Suprapubic skin (tissue), 4 donors: ENCODE measurements around the gene CREB5. TPM values are rescaled to one million over a fixed set of nuclear protein-coding genes. Genes with fewer than 3 reads are reported as not detected.

ENCODE experiments used
- DNase-seq, 2 donors: peaks; one replicate each; pipeline ENCODE4 v3.0.0-alpha.2; 2019; ENCODE audit warnings: low spot score in 2 of 2
- H3K27ac ChIP-seq: fragments of 200-600 bp; sonication (generic); one replicate; pipeline ENCODE4 v1.5.1; 2019
- H3K27me3 ChIP-seq: fragments of 200-600 bp; sonication (generic); one replicate; pipeline ENCODE4 v1.5.1; 2019
- H3K36me3 ChIP-seq: fragments of 200-600 bp; sonication (generic); one replicate; pipeline ENCODE4 v1.5.1; 2019
- H3K4me1 ChIP-seq: fragments of 200-600 bp; sonication (generic); one replicate; pipeline ENCODE4 v1.5.1; 2019
- H3K4me3 ChIP-seq: fragments of 200-600 bp; sonication (generic); one replicate; pipeline ENCODE4 v1.5.1; 2019; ENCODE audit warnings: mild to moderate bottlenecking
- H3K9me3 ChIP-seq: fragments of 200-600 bp; sonication (generic); one replicate; pipeline ENCODE4 v1.5.1; 2019
- EP300 ChIP-seq: sonication (generic); formaldehyde crosslinking; IDR thresholded peaks from one replicate; pipeline ENCODE4 v1.6.1; 2017; ENCODE audit warnings: antibody characterized with exemption
- POLR2A ChIP-seq, 2 donors: fragments of 450-650 bp; IDR thresholded peaks; one replicate each; pipeline ENCODE4 v1.6.1; 2017; ENCODE audit warnings: antibody characterized with exemption in 2 of 2, mild to moderate bottlenecking in 2 of 2, moderate library complexity in 2 of 2
- POLR2AphosphoS5 ChIP-seq, 3 donors: sonication (generic); formaldehyde crosslinking; IDR thresholded peaks; one replicate each; pipeline ENCODE4 v1.6.1; 2017; ENCODE audit warnings: antibody characterized with exemption in 3 of 3
- WGBS: methylation state at CpG from one replicate; pipeline ENCODE4 v1.1.5; 2018; 5-methylcytosine and 5-hydroxymethylcytosine counted together
- total RNA-seq, 4 donors: library from RNA; depleted of rRNA; stranded (reverse); fragments of >200 nt; gene quantifications; one replicate each; pipeline ENCODE4 v1.1.0, GENCODE V29; 2016
- TF ChIP-seq, protein P1 (sequence below), 2 donors: fragments of 200-600 bp in 1 of 2; fragments of 450-650 bp in 1 of 2; sonication (generic) in 1 of 2; IDR thresholded peaks; one replicate each; pipeline ENCODE4 v1.5.1; 2016 to 2019; ENCODE audit warnings: antibody characterized with exemption in 2 of 2, mild to moderate bottlenecking in 1 of 2, moderate library complexity in 1 of 2

The CREB5 gene
- total RNA-seq, 4 donors from 2014 or later, result 6.2 to 12.1 (median 10.0) TPM

DNA sequence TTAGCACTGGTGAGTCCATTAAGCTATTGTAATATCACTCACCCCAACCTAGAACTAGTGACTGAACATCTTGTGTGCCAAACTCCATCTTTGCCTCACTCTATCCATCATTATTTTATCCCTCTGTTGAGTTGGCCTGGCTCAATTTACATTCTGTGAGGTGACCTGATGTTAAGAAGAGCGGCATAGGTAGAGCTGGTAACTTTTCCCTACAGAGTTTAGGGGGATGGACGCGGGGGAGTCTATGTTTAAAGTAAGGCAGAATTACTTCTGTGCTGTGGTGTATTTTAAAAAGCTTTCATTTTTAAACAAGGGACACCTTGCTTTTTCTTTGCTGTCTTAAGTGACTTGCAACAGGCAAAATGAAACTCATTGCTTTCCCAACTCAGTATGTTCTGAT lies 186.3 kb downstream of the CREB5 start:
- TF ChIP-seq POLR2AphosphoS5 (IDR thresholded peaks at IDR 0.05) (no peak), EP300 (no peak), POLR2A (IDR thresholded peaks at IDR 0.05) (no peak)
- TF ChIP-seq, protein P1, sequence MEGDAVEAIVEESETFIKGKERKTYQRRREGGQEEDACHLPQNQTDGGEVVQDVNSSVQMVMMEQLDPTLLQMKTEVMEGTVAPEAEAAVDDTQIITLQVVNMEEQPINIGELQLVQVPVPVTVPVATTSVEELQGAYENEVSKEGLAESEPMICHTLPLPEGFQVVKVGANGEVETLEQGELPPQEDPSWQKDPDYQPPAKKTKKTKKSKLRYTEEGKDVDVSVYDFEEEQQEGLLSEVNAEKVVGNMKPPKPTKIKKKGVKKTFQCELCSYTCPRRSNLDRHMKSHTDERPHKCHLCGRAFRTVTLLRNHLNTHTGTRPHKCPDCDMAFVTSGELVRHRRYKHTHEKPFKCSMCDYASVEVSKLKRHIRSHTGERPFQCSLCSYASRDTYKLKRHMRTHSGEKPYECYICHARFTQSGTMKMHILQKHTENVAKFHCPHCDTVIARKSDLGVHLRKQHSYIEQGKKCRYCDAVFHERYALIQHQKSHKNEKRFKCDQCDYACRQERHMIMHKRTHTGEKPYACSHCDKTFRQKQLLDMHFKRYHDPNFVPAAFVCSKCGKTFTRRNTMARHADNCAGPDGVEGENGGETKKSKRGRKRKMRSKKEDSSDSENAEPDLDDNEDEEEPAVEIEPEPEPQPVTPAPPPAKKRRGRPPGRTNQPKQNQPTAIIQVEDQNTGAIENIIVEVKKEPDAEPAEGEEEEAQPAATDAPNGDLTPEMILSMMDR (IDR thresholded peaks at IDR 0.05), result no peak
- Histone ChIP-seq H3K9me3 (no peaks in the 10 kb centered on the region), H3K27me3 (no peaks in the 10 kb centered on the region), H3K36me3 (no peaks in the 10 kb centered on the region), H3K27ac (no peak overlapping the region), H3K4me3 (no peak overlapping the region), H3K4me1 (no peaks in the 10 kb centered on the region)
- WGBS, result 98% methylated on average over 3 of the region's 3 CpGs
- no peak for DNase-seq

- Histone ChIP-seq H3K4me1 (no peaks in the 10 kb centered on the region), H3K27ac (no peak overlapping the region), H3K9me3 (no peaks in the 10 kb centered on the region), H3K27me3 (no peaks in the 10 kb centered on the region), H3K4me3 (no peak overlapping the region), H3K36me3 (no peaks in the 10 kb centered on the region)
- no peak for DNase-seq
- TF ChIP-seq, protein P1 (IDR thresholded peaks at IDR 0.05), result no peak
- TF ChIP-seq POLR2A (IDR thresholded peaks at IDR 0.05) (no peak), EP300 (no peak), POLR2AphosphoS5 (IDR thresholded peaks at IDR 0.05) (no peak)
- WGBS, result 93% methylated on average over 5 of the region's 5 CpGs
Observed at GRCh38 chr7:28599411-28599810, 187.1 kb downstream of the CREB5 start.

GRCh38 chr7:28602282-28602681 lies 190.0 kb downstream of the CREB5 start:
- WGBS, result 100% methylated on average over 3 of the region's 3 CpGs
- H3K27me3 ChIP-seq, result no peaks in the 10 kb centered on the region
- TF ChIP-seq POLR2AphosphoS5 (IDR thresholded peaks at IDR 0.05), result no peak
- no peak for TF ChIP-seq EP300
- TF ChIP-seq POLR2A (IDR thresholded peaks at IDR 0.05), result no peak
- TF ChIP-seq, protein P1 (IDR thresholded peaks at IDR 0.05), result no peak

GRCh38 chr7:28605427-28606085 lies 193.2 kb downstream of the CREB5 start:
- Histone ChIP-seq H3K4me1 (peaks cover 4% of the 10 kb centered on the region), H3K36me3 (no peaks in the 10 kb centered on the region), H3K27ac (no peak overlapping the region), H3K4me3 (no peak overlapping the region), H3K9me3 (no peaks in the 10 kb centered on the region), H3K27me3 (no peaks in the 10 kb centered on the region)
- TF ChIP-seq, protein P1 (IDR thresholded peaks at IDR 0.05), result no peak
- TF ChIP-seq POLR2A (IDR thresholded peaks at IDR 0.05), result no peak
- TF ChIP-seq POLR2AphosphoS5 (IDR thresholded peaks at IDR 0.05), result no peak
- no peak for TF ChIP-seq EP300
- WGBS, result 81% methylated on average over 7 of the region's 7 CpGs
- DNase-seq, result no peak

More at GRCh38 chr7:28602282-28602681, 190.0 kb downstream of the CREB5 start:
- H3K27ac ChIP-seq, result no peak overlapping the region
- no peaks in the 10 kb centered on the region for H3K4me1 ChIP-seq
- DNase-seq, result no peak
- no peaks in the 10 kb centered on the region for H3K36me3 ChIP-seq
- H3K9me3 ChIP-seq, result no peaks in the 10 kb centered on the region
- no peak overlapping the region for H3K4me3 ChIP-seq

DNA sequence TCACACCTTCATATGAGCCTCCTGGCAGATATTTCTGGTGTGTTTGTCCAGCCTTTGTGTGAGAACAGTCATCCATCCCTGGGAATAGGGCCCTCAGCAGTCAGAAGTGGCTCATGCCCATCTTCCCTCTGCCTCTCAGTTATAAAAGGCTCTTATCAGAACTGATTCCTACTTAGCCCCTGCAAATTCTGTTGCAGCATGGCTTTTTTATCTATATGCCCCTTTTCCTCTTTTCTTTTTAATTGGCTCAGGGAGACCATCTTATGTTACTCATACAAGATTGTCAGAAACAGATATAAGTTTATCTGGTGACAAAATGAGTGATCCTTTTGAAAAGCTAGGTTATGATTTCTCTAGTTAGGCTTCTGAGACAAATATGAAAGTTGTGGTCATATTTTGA lies 194.1 kb downstream of the CREB5 start:
- no peak for TF ChIP-seq POLR2A (IDR thresholded peaks at IDR 0.05)
- TF ChIP-seq POLR2AphosphoS5 (IDR thresholded peaks at IDR 0.05), result no peak
- TF ChIP-seq EP300, result no peak
- TF ChIP-seq, protein P1 (IDR thresholded peaks at IDR 0.05), result no peak
- H3K27me3 ChIP-seq, result no peaks in the 10 kb centered on the region
- no peak overlapping the region for H3K27ac ChIP-seq
- no peaks in the 10 kb centered on the region for H3K9me3 ChIP-seq
- no peaks in the 10 kb centered on the region for H3K36me3 ChIP-seq
- peaks cover 4% of the 10 kb centered on the region for H3K4me1 ChIP-seq
- no peak for DNase-seq
- H3K4me3 ChIP-seq, result no peak overlapping the region
